ENCODE data around the gene EN2.

The EN2 gene

GRCh38 chr7:155508376-155509358, 50.7 kb downstream of the EN2 start:
- DNase-seq (ENCODE audit: low read depth), result no peak

DNA sequence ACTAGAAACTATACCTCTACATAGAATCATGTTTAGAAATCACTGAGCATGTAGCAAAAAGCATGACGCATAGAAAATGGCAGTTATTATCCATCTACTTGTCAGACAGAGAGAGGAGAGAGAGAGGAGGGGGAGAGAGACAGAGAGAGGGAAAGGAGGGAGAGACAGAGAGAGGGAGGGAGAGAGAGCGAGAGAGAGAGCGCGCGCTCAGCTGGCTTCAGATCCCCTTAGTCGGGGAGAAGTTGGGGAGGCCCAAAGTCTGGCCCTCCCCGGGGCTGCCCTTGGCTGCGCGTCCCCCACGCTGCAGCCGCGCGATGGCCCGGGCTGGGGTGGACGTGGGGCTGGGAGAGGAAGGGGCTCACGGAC, 51.4 kb downstream of the EN2 start:
- no peak for DNase-seq (ENCODE audit: low read depth)

GRCh38 chr7:155509725-155510551, 52.0 kb downstream of the EN2 start:
- DNase-seq (ENCODE audit: low read depth), result no peak

- no peak for DNase-seq (ENCODE audit: low read depth)
Observed at GRCh38 chr7:155510975-155511701, 53.2 kb downstream of the EN2 start.

DNA sequence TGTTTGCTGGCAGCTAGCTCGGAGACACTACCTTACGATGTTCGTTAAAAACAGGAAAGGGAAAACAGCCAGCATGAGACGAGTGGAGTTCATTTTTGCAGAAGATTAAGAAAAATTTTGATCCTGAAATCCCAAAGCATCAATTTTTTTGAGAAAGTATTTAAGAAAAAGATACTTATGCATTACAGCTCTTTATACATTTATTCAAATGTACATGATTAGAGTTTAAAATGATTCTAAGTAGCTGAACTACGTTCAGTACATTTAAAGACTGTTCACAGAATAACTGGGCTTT, 53.7 kb downstream of the EN2 start:
- DNase-seq (ENCODE audit: low read depth), result no peak

DNA sequence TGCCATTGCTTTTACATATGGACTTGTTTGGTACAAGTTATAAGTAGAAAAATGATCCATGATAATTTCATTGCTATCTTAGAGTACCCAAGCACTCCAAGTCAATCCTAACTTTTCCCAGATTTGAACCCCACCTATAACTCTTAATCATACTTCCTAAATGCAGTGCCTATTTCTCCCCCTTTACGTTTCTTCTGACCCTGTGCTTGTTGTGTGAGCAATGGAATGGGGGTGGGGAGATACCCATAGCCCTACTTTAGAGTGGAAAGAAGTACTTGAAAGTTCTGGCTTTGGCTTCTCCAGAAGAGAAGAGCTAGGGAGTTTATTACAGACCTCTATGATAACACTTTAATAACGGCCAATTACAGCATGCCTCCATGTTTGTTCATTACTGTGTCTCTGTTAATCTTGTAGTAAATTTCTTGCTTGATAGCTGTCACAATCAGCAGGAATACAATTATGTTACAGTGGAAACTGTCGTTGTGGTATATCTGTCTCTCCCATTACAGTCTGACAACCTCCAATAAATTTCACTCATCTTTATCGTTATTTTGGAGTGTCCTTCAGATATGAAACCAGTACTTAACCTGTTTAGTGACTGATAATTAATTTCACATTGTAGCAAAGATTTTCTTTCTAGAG, 54.4 kb downstream of the EN2 start:
- no peak for DNase-seq (ENCODE audit: low read depth)

GRCh38 chr7:155513543-155514285, 55.8 kb downstream of the EN2 start:
- no peak for DNase-seq (ENCODE audit: low read depth)

- DNase-seq (ENCODE audit: low read depth), result no peak
Observed at GRCh38 chr7:155514296-155514695, 56.4 kb downstream of the EN2 start.
